A549 (cell line): ENCODE results near the gene TGFBR3L. TPM values are rescaled to one million over a fixed set of nuclear protein-coding genes. Genes with fewer than 3 reads are reported as not detected.

Source experiments
- ATAC-seq, 2 experiments: fragments of 200-7000 bp in 1 of 2; fragments of >200 bp in 1 of 2; cut with Nextera tagmentation in 1 of 2; cut with Tn5 transposase in 1 of 2; 3 replicates each; pipeline versions ENCODE4 v1.8.0 to v1.9.1; 2018 to 2020; ENCODE audit warnings: mild to moderate bottlenecking in 1 of 2, moderate library complexity in 1 of 2
- CTCF ChIA-PET: fragments of 300-600 bp; sonication (Branson Sonifier 250); formaldehyde crosslinking; extraction: SDS; loops from one replicate; lab custom pipeline; 2021; ENCODE audit warnings: antibody characterized with exemption, inconsistent platforms; lab: Yijun Ruan, JAX
- POLR2A ChIA-PET: fragments of 350-600 bp; formaldehyde crosslinking; extraction: SDS; loops from one replicate; lab custom pipeline; 2021; ENCODE audit warnings: antibody characterized with exemption, inconsistent platforms; lab: Yijun Ruan, JAX
- DNase-seq, 2 experiments: peaks; one replicate each; pipeline versions ENCODE4 v3.0.0 to v3.0.0-alpha.2; 2011 to 2016; ENCODE audit warnings: low read depth in 1 of 2, low spot score in 1 of 2
- FAIRE-seq: peaks from 2 replicates; lab custom pipeline; 2011; peaks lifted over from hg19 to GRCh38; lab: Jason Lieb, UNC
- H3K27ac ChIP-seq, 2 experiments: fragments of >200 bp; sonication (Bioruptor Twin); formaldehyde crosslinking; 3 replicates each; pipeline ENCODE4 v1.5.1; 2016 to 2017
- H3K4me1 ChIP-seq: fragments of >200 bp; sonication (Bioruptor Twin); formaldehyde crosslinking; 3 replicates; pipeline ENCODE4 v1.6.1; 2016
- H3K4me2 ChIP-seq: fragments of >200 bp; sonication (Bioruptor Twin); formaldehyde crosslinking; 3 replicates; pipeline ENCODE4 v1.6.1; 2016
- H3K4me3 ChIP-seq: fragments of >200 bp; sonication (Bioruptor Twin); formaldehyde crosslinking; 3 replicates; pipeline ENCODE4 v1.5.1; 2016
- H3K9me3 ChIP-seq: fragments of >200 bp; sonication (Bioruptor Twin); formaldehyde crosslinking; 3 replicates; pipeline ENCODE4 v1.6.1; 2016
- BHLHE40 ChIP-seq: IDR thresholded peaks from 2 replicates; pipeline ENCODE4 v1.6.1; 2012; ENCODE audit warnings: low read depth, low read length, inconsistent platforms
- CBX8 ChIP-seq: fragments of 200-600 bp; sonication (generic); IDR thresholded peaks from 2 replicates; pipeline ENCODE4 v1.6.1; 2016
- CEBPB ChIP-seq, 2 experiments: fragments of >200 bp in 1 of 2; sonication (Bioruptor Twin) in 1 of 2; formaldehyde crosslinking in 1 of 2; IDR thresholded peaks; 2 replicates each; pipeline ENCODE4 v1.6.1; 2012 to 2016
- CHD4 ChIP-seq: fragments of 200-600 bp; sonication (generic); IDR thresholded peaks from 2 replicates; pipeline ENCODE4 v1.6.1; 2016; ENCODE audit warnings: antibody characterized with exemption, mild to moderate bottlenecking, borderline replicate concordance
- CTCF ChIP-seq: fragments of >200 bp; sonication (Bioruptor Twin); formaldehyde crosslinking; IDR thresholded peaks from 3 replicates; pipeline ENCODE4 v1.5.1; 2016
- EHMT2 ChIP-seq: fragments of 200-600 bp; sonication (generic); IDR thresholded peaks from 2 replicates; pipeline ENCODE4 v1.6.1; 2016; ENCODE audit warnings: antibody characterized with exemption, low read depth, mild to moderate bottlenecking, moderate library complexity
- FOSL2 ChIP-seq, 2 experiments: fragments of 450-650 bp in 1 of 2; fragments of >200 bp in 1 of 2; sonication (Bioruptor Twin) in 1 of 2; formaldehyde crosslinking; IDR thresholded peaks; 2 replicates each; pipeline versions ENCODE4 v1.5.0 to v1.6.1; 2016 to 2020; ENCODE audit warnings: mild to moderate bottlenecking in 1 of 2, moderate library complexity in 1 of 2
- FOXS1 ChIP-seq: fragments of 250-450 bp; sonication (Bioruptor Pico); IDR thresholded peaks from 2 replicates; pipeline ENCODE4 v1.5.0; 2020; ENCODE audit warnings: mild to moderate bottlenecking, moderate library complexity
- HOXB13 ChIP-seq: fragments of 250-450 bp; sonication (Bioruptor Pico); IDR thresholded peaks from 2 replicates; pipeline ENCODE4 v1.5.0; 2020; ENCODE audit warnings: low read depth, mild to moderate bottlenecking, moderate library complexity
- HOXB5 ChIP-seq: fragments of 250-450 bp; sonication (Bioruptor Pico); IDR thresholded peaks from 2 replicates; pipeline ENCODE4 v1.5.0; 2020; ENCODE audit warnings: mild to moderate bottlenecking, moderate library complexity
- JUN ChIP-seq, 2 experiments: fragments of >200 bp; sonication (Bioruptor Twin); formaldehyde crosslinking; IDR thresholded peaks; 2 replicates in 1 of 2; 3 replicates in 1 of 2; pipeline ENCODE4 v1.6.1; 2016 to 2017
- JUNB ChIP-seq: fragments of >200 bp; sonication (Bioruptor Twin); formaldehyde crosslinking; IDR thresholded peaks from 2 replicates; pipeline ENCODE4 v1.6.1; 2016
- KDM1A ChIP-seq: fragments of 200-600 bp; sonication (generic); IDR thresholded peaks from 2 replicates; pipeline ENCODE4 v1.6.1; 2016; ENCODE audit warnings: low read depth, mild to moderate bottlenecking
- MAFK ChIP-seq: fragments of 450-650 bp; IDR thresholded peaks from 2 replicates; pipeline ENCODE4 v1.6.1; 2014; ENCODE audit not compliant: partially characterized antibody
- MAZ ChIP-seq: fragments of 150-350 bp; IDR thresholded peaks from 2 replicates; pipeline ENCODE4 v1.6.1; 2014; ENCODE audit warnings: antibody characterized with exemption, low read depth, low read length, borderline replicate concordance
- NFE2L2 ChIP-seq: fragments of 150-350 bp; conservative IDR thresholded peaks from 2 replicates; pipeline ENCODE4 v1.6.1; 2014; ENCODE audit warnings: low read length
- NR3C1 ChIP-seq: fragments of >200 bp; sonication (Bioruptor Twin); formaldehyde crosslinking; IDR thresholded peaks from 3 replicates; pipeline ENCODE4 v1.6.1; 2017
- PHF8 ChIP-seq: fragments of 200-600 bp; sonication (generic); IDR thresholded peaks from 2 replicates; pipeline ENCODE4 v1.6.1; 2016; ENCODE audit warnings: low read depth, mild to moderate bottlenecking, antibody characterized with exemption, moderate library complexity, borderline replicate concordance
- POLR2AphosphoS2 ChIP-seq: conservative IDR thresholded peaks from 2 replicates; pipeline ENCODE4 v1.6.1; 2012; ENCODE audit warnings: low read length, improper control_type of control experiment, inconsistent platforms
- RAD21 ChIP-seq, 2 experiments: fragments of >200 bp in 1 of 2; sonication (Bioruptor Twin) in 1 of 2; formaldehyde crosslinking in 1 of 2; IDR thresholded peaks in 1 of 2; conservative IDR thresholded peaks in 1 of 2; 2 replicates in 1 of 2; 3 replicates in 1 of 2; pipeline ENCODE4 v1.6.1; 2012 to 2018; ENCODE audit warnings: inconsistent platforms in 1 of 2
- RCOR1 ChIP-seq: fragments of 150-350 bp; IDR thresholded peaks from 2 replicates; pipeline ENCODE4 v1.6.1; 2014; ENCODE audit warnings: antibody characterized with exemption, low read length, low read depth
- RFX5 ChIP-seq: fragments of 450-650 bp; IDR thresholded peaks from 2 replicates; pipeline ENCODE4 v1.7.1; 2014; ENCODE audit warnings: antibody characterized with exemption, mild to moderate bottlenecking, moderate library complexity
- SREBF2 ChIP-seq: fragments of 450-650 bp; IDR thresholded peaks from 2 replicates; pipeline ENCODE4 v1.6.1; 2014; ENCODE audit warnings: mild to moderate bottlenecking, moderate library complexity
- TFCP2L1 ChIP-seq: fragments of 250-450 bp; sonication (Bioruptor Pico); IDR thresholded peaks from 2 replicates; pipeline ENCODE4 v1.5.0; 2021; ENCODE audit warnings: mild to moderate bottlenecking
- WGBS: methylation state at CpG from one replicate; pipeline ENCODE4 v1.1.6; 2017; ENCODE audit errors: missing lambda C conversion rate; 5-methylcytosine and 5-hydroxymethylcytosine counted together
- polyA plus RNA-seq, 4 experiments: library from polyadenylated mRNA; depleted of rRNA in 3 of 4; stranded (reverse); fragments of >200 nt; fragmentation: RNase III in 1 of 4; extraction: RNeasy Plus Mini Kit Qiagen cat#74134 plus additional on column Dnase treatment in 1 of 4; gene quantifications; 2 replicates in 3 of 4; 3 replicates in 1 of 4; pipeline ENCODE4 v1.2.3, GENCODE V29; 2011 to 2017
- TF ChIP-seq, protein P1 (sequence below): fragments of >200 bp; sonication (Bioruptor Twin); formaldehyde crosslinking; IDR thresholded peaks from 2 replicates; pipeline ENCODE4 v1.6.1; 2016
- TF ChIP-seq, protein P2 (sequence below): fragments of 200-600 bp; sonication (generic); IDR thresholded peaks from 2 replicates; pipeline ENCODE4 v1.6.1; 2016; ENCODE audit warnings: antibody characterized with exemption, mild to moderate bottlenecking, moderate library complexity
- TF ChIP-seq, protein P3 (sequence below): IDR thresholded peaks from 2 replicates; pipeline ENCODE4 v1.6.1; 2012
- TF ChIP-seq, protein P4 (sequence below): IDR thresholded peaks from 2 replicates; pipeline ENCODE4 v1.6.1; 2012

The TGFBR3L gene
- polyA plus RNA-seq, 2 of the 4 experiments (the other 2 are of a cell fraction): 0.21 to 1.2 TPM

DNA sequence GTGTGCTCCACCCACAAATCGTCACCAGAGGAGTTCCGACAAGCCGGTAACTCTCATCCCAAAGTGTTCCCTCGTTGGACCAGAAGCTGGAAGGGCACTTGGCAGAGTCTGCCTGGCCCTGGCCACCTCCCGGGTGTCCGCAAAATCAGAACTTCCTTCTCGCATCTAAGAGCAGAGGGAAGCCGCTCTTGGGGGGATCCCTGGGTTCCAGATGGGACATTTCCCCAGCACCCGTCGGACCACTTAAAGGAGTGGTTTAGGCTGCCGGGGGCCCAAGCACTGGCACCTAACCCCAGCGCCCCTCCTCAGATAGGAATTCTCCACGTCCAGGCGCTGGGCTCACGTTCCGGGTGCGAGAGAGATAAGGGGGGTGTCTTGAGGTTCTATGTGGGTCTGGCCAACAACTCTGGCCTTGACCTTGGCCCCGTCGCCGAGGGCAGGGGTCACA is 11.8 kb upstream of the TGFBR3L start:
- Histone ChIP-seq H3K9me3 (no peaks in the 10 kb centered on the region), H3K4me3 (peak overlapping the region; percentile 59), H3K27ac (peak overlapping the region; percentile 90 to 97), H3K4me2 (peak overlapping the region; percentile 77), H3K4me1 (peaks cover 8% of the 10 kb centered on the region)
- POLR2A ChIA-PET: interaction anchor here (0.6 to 2.5 kb wide), 9 partner anchors 9 to 380 kb away, joined by 3 to 17 read pairs (median 4); partner anchors contain the start of genes LRRC8E, MCOLN1, SNAPC2 and TGFBR3L
- DNase-seq (no peak), FAIRE-seq (no peak), ATAC-seq (peak in 1 of 2 experiments; percentile 6; a peak in 2 of 6 replicates)
- CTCF ChIA-PET: interaction anchor here (1.0 to 3.3 kb wide), 12 partner anchors 8 to 50 kb away, joined by 3 to 10 read pairs (median 4); partner anchors contain the start of gene LRRC8E
- no peak for TF ChIP-seq TFCP2L1
- TF ChIP-seq NR3C1: no peak
- TF ChIP-seq HOXB5 (CRISPR knock-in tag): no peak
- no peak for TF ChIP-seq PHF8
- no peak for TF ChIP-seq JUNB
- TF ChIP-seq, protein P1, sequence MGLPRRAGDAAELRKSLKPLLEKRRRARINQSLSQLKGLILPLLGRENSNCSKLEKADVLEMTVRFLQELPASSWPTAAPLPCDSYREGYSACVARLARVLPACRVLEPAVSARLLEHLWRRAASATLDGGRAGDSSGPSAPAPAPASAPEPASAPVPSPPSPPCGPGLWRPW: no peak
- TF ChIP-seq FOXS1: no peak
- no peak for TF ChIP-seq POLR2AphosphoS2
- TF ChIP-seq HOXB13 (CRISPR knock-in tag): no peak
- no peak for TF ChIP-seq BHLHE40
- TF ChIP-seq, protein P2, sequence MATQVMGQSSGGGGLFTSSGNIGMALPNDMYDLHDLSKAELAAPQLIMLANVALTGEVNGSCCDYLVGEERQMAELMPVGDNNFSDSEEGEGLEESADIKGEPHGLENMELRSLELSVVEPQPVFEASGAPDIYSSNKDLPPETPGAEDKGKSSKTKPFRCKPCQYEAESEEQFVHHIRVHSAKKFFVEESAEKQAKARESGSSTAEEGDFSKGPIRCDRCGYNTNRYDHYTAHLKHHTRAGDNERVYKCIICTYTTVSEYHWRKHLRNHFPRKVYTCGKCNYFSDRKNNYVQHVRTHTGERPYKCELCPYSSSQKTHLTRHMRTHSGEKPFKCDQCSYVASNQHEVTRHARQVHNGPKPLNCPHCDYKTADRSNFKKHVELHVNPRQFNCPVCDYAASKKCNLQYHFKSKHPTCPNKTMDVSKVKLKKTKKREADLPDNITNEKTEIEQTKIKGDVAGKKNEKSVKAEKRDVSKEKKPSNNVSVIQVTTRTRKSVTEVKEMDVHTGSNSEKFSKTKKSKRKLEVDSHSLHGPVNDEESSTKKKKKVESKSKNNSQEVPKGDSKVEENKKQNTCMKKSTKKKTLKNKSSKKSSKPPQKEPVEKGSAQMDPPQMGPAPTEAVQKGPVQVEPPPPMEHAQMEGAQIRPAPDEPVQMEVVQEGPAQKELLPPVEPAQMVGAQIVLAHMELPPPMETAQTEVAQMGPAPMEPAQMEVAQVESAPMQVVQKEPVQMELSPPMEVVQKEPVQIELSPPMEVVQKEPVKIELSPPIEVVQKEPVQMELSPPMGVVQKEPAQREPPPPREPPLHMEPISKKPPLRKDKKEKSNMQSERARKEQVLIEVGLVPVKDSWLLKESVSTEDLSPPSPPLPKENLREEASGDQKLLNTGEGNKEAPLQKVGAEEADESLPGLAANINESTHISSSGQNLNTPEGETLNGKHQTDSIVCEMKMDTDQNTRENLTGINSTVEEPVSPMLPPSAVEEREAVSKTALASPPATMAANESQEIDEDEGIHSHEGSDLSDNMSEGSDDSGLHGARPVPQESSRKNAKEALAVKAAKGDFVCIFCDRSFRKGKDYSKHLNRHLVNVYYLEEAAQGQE: no peak
- no peak for TF ChIP-seq EHMT2
- 27% methylated on average over 8 of the region's 20 CpGs for WGBS

DNA sequence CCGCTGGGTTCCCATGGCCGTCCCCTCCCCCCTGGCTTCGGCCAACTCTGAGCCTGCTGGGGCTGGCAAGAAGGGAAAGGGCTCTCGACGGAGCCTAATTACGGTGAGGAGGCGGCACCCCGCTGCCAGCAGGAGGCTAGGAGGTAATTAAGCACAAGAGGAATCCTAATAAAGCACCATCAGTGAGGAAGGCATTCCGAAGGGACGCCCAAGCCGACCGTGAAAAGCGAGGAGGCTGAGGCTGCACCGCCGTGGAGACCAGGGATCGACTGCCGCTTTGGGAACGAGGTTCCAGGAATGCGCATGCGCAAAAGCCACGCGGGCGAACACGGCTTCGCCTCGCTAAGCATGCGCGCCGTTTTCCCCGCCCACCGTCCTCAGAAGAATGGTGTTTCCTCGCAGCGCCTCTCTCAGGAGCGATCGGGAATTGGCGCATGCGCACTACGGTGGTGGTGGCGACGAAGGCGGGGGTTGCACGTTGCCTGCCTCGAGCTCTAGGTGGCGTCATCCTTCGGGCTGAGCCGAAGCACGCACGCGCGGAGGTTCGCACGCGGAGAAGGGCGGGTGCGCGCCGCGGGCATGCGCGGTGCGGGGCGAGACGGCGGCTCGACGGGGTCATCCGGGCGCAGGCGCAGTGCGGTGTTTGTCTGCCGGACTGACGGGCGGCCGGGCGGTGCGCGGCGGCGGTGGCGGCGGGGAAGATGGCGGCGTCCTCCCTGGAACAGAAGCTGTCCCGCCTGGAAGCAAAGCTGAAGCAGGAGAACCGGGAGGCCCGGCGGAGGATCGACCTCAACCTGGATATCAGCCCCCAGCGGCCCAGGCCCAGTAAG is 11.2 kb upstream of the TGFBR3L start, which contains the start of gene MAP2K7:
TSS of gene MAP2K7 (plus strand) at position 634 of the 830 bp plus-strand sequence. CDS start at position 702, 68 bp downstream.
- peaks cover 8% of the 10 kb centered on the region for H3K4me1 ChIP-seq
- POLR2A ChIA-PET: interaction anchor here (0.6 to 2.5 kb wide), 13 partner anchors 8 to 381 kb away, joined by 3 to 17 read pairs (median 4); partner anchors contain the start of genes LRRC8E, MCOLN1, SNAPC2 and TGFBR3L
- H3K4me2 ChIP-seq: peak within 1 kb of the TSS; percentile 86
- WGBS: 0% methylated on average over 10 of the region's 89 CpGs
- H3K4me3 ChIP-seq: peak within 1 kb of the TSS; percentile 72
- FAIRE-seq: peak; percentile 95
- CTCF ChIA-PET: interaction anchor here (0.9 to 2.5 kb wide), 12 partner anchors 9 to 51 kb away, joined by 3 to 10 read pairs (median 4); partner anchors contain the start of gene LRRC8E
- ATAC-seq: peak; percentile 65 to 83
- H3K9me3 ChIP-seq: no peaks in the 10 kb centered on the region
- H3K27ac ChIP-seq: peak within 1 kb of the TSS; percentile 90 to 97
- DNase-seq: peak; percentile 86 to 98
- no peak for TF ChIP-seq MAFK
- TF ChIP-seq HOXB5 (CRISPR knock-in tag): no peak
- TF ChIP-seq CEBPB (IDR thresholded peaks at IDR 0.05): no peak
- TF ChIP-seq CTCF: peak; percentile 58
- no peak for TF ChIP-seq NFE2L2
- no peak for TF ChIP-seq KDM1A
- no peak for TF ChIP-seq FOSL2 (IDR thresholded peaks at IDR 0.05)
- no peak for TF ChIP-seq FOSL2 (CRISPR knock-in tag; IDR thresholded peaks at IDR 0.05)
- TF ChIP-seq TFCP2L1: no peak
- TF ChIP-seq JUN (IDR thresholded peaks at IDR 0.05): peak; percentile 75 to 81; a peak in 3 of 5 replicates
- no peak for TF ChIP-seq MAZ
- TF ChIP-seq SREBF2: no peak
- TF ChIP-seq, protein P3, sequence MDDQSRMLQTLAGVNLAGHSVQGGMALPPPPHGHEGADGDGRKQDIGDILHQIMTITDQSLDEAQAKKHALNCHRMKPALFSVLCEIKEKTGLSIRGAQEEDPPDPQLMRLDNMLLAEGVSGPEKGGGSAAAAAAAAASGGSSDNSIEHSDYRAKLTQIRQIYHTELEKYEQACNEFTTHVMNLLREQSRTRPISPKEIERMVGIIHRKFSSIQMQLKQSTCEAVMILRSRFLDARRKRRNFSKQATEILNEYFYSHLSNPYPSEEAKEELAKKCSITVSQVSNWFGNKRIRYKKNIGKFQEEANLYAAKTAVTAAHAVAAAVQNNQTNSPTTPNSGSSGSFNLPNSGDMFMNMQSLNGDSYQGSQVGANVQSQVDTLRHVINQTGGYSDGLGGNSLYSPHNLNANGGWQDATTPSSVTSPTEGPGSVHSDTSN: no peak
- TF ChIP-seq, protein P4, sequence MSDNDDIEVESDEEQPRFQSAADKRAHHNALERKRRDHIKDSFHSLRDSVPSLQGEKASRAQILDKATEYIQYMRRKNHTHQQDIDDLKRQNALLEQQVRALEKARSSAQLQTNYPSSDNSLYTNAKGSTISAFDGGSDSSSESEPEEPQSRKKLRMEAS: peak; percentile 92
- TF ChIP-seq CBX8: no peak
- no peak for TF ChIP-seq CHD4
- TF ChIP-seq RFX5: no peak
- TF ChIP-seq POLR2AphosphoS2: no peak
- no peak for TF ChIP-seq BHLHE40
- TF ChIP-seq RAD21 (conservative IDR thresholded peaks at IDR 0.05 in 1 of 2, IDR thresholded peaks at IDR 0.05 in 1 of 2): peak; percentile 17 to 39; a peak in 3 of 5 replicates
- TF ChIP-seq RCOR1: no peak
